COLO668 (cell line): ENCODE measurements around the gene C20orf204.
A peak's percentile ranks its signal among the peaks of the same experiment; 100 is the strongest.

Experiments used
- DNase-seq: peaks from one replicate; lab custom pipeline; 2025; ENCODE audit not compliant: unreplicated experiment; lab: John Stamatoyannopoulos, UW

C20orf204 gene

GRCh38 chr20:64025826-64026412, 10.1 kb upstream of the C20orf204 start:
- no peak for DNase-seq

- no peak for DNase-seq
Measured at GRCh38 chr20:64027981-64028685, 7.8 kb upstream of the C20orf204 start.

GRCh38 chr20:64029293-64030117, 6.5 kb upstream of the C20orf204 start:
- no peak for DNase-seq

GRCh38 chr20:64030371-64031134, 5.4 kb upstream of the C20orf204 start:
- no peak for DNase-seq

GRCh38 chr20:64031822-64032314, 4.1 kb upstream of the C20orf204 start:
- DNase-seq, result no peak

GRCh38 chr20:64032706-64033624, 3.0 kb upstream of the C20orf204 start:
- no peak for DNase-seq

- DNase-seq, result no peak
Measured at GRCh38 chr20:64033981-64034493, 1.9 kb upstream of the C20orf204 start.

- no peak for DNase-seq
Measured at GRCh38 chr20:64035066-64035932, 683 bp upstream of the C20orf204 start.

GRCh38 chr20:64036346-64037198, 590 bp downstream of the C20orf204 start:
- no peak for DNase-seq

- no peak for DNase-seq
Measured at GRCh38 chr20:64037199-64037497, 1.2 kb downstream of the C20orf204 start.

- peak; percentile 14 for DNase-seq
Measured at GRCh38 chr20:64037498-64038213, 1.7 kb downstream of the C20orf204 start.

GRCh38 chr20:64038224-64038564, 2.2 kb downstream of the C20orf204 start:
- peak; percentile 78 for DNase-seq

- DNase-seq, result peak; percentile 88
Measured at GRCh38 chr20:64038565-64039292, 2.7 kb downstream of the C20orf204 start.

- peak; percentile 31 for DNase-seq
Measured at GRCh38 chr20:64039293-64040160, 3.5 kb downstream of the C20orf204 start.

- no peak for DNase-seq
Measured at GRCh38 chr20:64040231-64041039, 4.5 kb downstream of the C20orf204 start.
